GM19023 (cell line): ENCODE measurements around the gene L3MBTL2.

Experiments used
- ATAC-seq: cut with Tn5 transposase; IDR thresholded peaks from one replicate; pipeline ENCODE4 v1.9.1; 2021; ENCODE audit warnings: mild to moderate bottlenecking, moderate library complexity; ENCODE audit not compliant: unreplicated experiment

Gene L3MBTL2

DNA sequence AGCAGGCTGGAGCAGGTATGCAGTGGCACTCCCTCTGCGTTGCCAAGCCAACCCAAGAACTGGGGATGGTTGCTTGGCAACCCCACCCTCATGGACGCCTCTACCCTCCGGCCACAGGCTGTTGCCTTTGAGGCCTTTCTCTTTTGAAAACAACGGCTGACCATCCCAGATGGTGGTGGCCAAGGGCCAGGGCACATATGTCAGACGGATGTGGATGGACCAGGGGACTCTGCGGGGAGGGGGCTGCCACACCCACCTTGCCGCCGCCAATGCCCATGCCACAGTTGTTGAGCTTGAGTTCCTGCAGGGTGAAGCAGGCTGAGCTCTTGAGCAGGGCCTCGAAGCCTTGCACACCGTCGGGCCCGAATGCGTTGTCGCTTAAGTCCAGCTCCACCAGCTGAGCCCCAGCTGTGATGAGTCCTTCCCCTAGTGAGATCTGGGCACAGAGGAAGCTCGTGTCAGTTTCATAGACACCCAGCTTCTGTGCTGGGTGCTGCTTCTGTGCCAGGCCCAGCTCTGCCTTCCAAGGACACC lies 59.4 kb downstream of the L3MBTL2 start:
- no peak for ATAC-seq

DNA sequence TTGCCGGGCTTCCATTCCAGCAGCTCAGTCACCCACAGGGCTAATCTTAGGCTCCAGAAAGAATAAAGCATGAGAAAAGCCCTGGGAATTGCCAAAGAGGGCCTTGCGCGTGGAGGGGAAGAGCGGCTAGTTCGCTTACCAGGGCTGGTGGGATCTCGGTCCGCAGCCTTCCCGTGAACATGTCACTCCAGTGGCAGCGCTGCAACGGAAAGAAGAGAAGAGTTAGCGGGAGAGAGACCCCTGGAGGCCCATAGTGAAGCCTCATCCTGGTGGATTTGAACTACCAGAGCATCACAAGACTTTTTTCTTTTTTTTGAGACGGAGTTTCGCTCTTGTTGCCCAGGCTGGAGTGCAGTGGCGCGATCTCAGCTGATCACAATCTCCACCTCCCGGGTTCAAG lies 62.8 kb downstream of the L3MBTL2 start:
- ATAC-seq: no peak

DNA sequence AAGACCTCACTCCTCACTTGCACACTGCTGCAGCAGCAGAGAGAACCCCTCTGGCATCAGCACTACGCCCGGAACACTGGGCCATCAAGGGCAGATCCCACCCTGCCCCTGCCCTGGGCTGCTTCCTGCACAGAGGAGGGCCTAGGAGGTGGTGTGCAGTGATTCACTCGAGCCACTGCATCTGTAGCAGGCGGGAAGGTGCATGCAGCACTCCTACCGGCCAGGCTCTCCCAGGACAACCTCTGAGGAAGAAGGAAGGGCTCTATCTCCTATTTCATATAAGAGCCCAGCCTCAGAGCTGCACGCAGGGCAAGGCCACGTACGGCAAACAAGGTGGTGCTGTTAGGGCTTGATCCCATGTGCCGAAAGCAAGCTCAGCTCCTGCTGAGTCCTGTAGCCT lies 66.7 kb downstream of the L3MBTL2 start:
- ATAC-seq: no peak

DNA sequence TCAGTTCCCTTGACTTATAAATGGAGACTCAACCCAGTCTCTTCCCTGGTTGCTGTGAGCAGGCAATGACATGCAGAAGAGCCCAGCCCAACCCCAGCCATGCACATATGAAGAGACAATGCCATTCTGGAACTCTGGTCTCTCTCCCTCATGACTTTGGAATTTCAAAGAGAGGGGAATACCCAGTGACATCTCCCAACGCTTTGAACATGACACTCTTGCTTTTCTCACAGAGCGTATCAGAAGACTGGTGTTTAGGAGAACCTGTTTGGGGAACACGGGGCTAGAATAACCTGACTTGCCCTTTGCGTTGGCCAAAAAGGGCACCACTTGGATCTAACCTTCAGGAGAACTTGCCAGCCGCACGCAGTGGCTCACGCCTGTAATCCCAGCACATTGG lies 68.0 kb downstream of the L3MBTL2 start:
- no peak for ATAC-seq

DNA sequence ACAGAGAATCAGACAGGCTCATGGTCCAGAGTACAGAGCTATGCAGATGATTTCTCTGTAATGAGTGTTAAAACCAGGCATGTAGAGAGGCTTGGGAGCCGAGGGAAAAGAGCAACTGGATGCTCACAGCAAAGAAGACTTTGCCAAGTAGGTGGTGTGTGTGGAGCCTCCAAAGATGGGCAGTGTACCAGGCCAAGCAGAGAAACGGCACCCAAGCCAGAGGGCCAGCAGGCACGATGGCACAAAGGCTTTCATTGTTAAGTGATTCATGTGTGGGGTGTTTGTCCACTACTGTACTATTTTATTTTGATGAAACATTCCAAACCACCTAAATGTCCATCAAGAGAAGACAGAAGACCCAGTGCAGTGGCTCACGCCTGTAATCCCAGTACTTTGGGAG lies 69.7 kb downstream of the L3MBTL2 start:
- ATAC-seq: no peak

DNA sequence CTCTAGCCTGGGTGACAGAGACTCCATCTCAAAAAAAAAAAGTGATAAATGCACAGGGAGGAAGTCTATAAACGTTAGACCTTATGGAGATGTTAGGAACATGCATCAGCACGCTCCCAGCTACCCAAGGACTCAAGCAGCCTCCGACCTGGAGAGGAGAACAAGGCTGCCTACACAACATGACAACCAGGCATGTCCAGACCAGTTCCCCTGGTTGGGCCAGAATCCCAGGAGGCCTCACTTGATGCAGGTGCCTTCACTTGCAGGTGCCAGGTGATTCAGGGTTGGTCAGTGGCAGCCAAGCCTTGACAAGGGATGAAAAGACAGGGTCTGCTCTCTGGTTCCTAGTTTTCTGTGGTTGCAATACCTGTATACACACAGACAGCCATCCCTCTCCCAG lies 75.0 kb downstream of the L3MBTL2 start:
- no peak for ATAC-seq

DNA sequence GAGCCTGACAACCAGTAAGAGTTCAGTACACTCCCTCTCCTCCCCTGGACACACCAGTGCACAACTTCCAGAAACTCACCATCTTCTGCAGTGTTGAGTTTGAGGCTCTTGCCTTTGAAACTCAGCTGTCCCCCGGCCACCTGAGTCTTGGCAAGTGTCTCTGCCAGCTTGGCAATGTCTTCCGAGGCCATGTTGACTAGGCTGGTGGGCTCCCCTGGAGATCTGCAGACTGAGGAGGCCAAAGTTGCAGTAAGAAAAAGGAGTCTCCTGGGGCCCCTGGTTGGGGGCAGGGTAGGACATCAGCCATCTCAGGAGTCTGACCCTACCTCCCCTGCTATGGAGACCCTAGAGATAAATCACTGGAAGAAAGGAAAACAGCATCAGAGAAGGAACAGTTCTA lies 75.7 kb downstream of the L3MBTL2 start:
- ATAC-seq: no peak
